OCI-LY1 (cell line): ENCODE results near the gene LAMA4.

Source experiments
- EZH2 ChIP-seq: fragments of 200-600 bp; sonication (generic), shearing (Covaris generic); IDR thresholded peaks from 2 replicates; pipeline ENCODE4 v1.8.0; 2017; ENCODE audit warnings: borderline replicate concordance, mixed run types, mild to moderate bottlenecking, antibody characterized with exemption, low read length, moderate library complexity, mixed read lengths
- TF ChIP-seq, protein P1 (sequence below): fragments of 200-600 bp; sonication (generic), shearing (Covaris generic); IDR thresholded peaks from 2 replicates; pipeline ENCODE4 v1.5.1; 2017; ENCODE audit warnings: mild to moderate bottlenecking, antibody characterized with exemption, low read length, moderate library complexity, mixed read lengths

- TF ChIP-seq EZH2: no peak
- TF ChIP-seq, protein P1, sequence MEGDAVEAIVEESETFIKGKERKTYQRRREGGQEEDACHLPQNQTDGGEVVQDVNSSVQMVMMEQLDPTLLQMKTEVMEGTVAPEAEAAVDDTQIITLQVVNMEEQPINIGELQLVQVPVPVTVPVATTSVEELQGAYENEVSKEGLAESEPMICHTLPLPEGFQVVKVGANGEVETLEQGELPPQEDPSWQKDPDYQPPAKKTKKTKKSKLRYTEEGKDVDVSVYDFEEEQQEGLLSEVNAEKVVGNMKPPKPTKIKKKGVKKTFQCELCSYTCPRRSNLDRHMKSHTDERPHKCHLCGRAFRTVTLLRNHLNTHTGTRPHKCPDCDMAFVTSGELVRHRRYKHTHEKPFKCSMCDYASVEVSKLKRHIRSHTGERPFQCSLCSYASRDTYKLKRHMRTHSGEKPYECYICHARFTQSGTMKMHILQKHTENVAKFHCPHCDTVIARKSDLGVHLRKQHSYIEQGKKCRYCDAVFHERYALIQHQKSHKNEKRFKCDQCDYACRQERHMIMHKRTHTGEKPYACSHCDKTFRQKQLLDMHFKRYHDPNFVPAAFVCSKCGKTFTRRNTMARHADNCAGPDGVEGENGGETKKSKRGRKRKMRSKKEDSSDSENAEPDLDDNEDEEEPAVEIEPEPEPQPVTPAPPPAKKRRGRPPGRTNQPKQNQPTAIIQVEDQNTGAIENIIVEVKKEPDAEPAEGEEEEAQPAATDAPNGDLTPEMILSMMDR: no peak
Measured at GRCh38 chr6:112269979-112270566, 15.7 kb upstream of the LAMA4 start.
